HG03066 (cell line): ENCODE results near the gene CHAMP1.
A peak's percentile ranks its signal among the peaks of the same experiment; 100 is the strongest.

ENCODE experiments used
- ATAC-seq: cut with Tn5 transposase; IDR thresholded peaks from one replicate; pipeline ENCODE4 v1.9.1; 2021; ENCODE audit warnings: low read depth; ENCODE audit not compliant: unreplicated experiment

The CHAMP1 gene, protein sequence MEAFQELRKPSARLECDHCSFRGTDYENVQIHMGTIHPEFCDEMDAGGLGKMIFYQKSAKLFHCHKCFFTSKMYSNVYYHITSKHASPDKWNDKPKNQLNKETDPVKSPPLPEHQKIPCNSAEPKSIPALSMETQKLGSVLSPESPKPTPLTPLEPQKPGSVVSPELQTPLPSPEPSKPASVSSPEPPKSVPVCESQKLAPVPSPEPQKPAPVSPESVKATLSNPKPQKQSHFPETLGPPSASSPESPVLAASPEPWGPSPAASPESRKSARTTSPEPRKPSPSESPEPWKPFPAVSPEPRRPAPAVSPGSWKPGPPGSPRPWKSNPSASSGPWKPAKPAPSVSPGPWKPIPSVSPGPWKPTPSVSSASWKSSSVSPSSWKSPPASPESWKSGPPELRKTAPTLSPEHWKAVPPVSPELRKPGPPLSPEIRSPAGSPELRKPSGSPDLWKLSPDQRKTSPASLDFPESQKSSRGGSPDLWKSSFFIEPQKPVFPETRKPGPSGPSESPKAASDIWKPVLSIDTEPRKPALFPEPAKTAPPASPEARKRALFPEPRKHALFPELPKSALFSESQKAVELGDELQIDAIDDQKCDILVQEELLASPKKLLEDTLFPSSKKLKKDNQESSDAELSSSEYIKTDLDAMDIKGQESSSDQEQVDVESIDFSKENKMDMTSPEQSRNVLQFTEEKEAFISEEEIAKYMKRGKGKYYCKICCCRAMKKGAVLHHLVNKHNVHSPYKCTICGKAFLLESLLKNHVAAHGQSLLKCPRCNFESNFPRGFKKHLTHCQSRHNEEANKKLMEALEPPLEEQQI

DNA sequence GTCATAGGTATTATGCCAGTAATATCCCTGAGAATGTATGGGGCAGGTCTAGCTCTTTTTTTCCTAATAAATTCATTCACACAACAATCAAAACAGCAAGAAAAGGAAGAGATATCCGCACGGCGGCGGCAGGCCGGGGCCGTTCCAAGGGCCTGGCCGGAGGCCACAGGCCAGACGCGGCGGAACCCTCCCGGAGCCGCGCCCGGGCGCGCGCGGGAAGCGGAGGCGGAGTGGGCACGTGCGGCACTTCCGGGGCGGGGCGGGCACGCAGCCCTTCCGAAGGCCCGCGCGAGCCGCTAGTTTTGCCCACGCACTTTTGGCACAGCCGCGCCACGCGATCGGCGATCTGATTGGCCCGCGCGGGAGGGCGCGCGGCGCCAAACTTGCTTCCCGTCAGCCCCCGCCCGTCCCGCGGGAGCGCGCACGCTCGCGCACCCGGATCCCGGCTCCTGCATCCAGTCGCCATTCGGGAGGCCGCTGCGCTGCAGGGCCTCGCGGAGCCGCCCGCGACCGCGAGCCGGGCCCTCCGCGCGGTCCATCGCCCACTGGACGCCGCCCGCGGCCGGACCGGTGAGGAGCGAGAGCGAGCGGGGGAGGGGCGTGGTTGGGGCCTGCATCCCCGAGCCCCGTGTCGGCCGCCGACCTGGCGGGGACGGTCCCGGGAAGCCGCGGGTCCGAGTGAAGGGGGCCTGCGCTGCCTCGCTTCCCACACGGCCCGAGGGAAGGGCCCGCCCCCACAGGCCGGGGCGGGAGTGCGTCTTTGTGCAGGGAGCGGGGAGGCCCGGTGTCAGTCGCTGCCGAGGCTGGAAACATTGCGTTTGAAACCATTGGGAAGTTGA is at the start of gene CHAMP1:
Gene CHAMP1 (plus strand): TSS at position 430 of the 839 bp plus-strand sequence. CDS start 9,340 bp downstream, outside the sequence.
- ATAC-seq = peak; percentile 80

DNA sequence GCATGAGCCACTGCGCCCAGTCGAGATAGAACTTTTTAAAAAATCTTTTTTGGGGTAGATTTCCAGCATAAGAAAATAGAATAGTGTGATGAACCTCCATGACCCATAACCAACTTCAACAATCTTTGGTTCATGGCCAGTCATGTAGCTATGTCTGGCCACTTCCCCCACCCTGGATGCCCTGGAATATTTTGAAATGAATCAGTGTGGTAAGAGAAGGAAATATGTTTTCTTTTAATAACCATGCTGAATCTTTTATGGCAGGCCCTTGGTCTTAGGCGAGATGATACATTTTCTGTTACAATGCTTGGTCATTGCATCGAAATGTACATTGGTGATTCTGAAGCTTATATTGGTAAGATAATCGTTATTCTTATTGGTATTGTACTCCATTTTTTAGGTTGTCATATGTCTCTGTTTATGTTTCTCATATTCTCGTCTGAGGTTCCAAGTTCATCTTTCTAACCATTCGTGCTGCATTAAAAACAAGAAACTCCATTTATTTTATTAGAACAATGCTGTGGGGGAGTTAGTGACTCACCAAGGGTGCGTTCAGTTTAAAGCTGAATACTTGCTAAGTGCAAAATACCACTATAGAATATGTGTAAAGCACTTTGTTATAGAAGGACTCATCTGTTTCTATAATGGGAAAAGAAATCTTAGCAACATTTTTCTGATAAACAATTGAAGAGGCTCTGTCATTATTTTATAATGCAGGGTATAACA is 49.3 kb upstream of the CHAMP1 start:
- ATAC-seq = no peak

DNA sequence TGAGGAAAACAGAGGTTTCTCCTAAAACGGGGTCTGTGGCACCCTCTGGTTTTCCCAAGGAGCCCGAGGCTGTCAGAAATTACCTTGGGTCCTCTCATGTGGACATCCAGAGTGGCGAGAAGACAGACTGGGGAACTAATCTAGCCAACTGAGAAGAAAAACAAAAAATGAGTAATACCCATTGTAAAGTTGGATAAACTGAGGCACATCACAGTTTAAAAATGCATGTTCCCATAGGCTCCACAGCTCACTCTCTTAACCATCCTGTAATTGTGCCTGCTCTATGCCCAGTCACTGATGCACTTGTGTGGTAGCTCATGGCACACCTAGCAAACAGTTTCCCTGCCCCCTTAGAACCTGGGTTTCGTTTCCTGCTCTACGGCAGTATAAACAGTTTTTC is 48.1 kb upstream of the CHAMP1 start:
- ATAC-seq = no peak

DNA sequence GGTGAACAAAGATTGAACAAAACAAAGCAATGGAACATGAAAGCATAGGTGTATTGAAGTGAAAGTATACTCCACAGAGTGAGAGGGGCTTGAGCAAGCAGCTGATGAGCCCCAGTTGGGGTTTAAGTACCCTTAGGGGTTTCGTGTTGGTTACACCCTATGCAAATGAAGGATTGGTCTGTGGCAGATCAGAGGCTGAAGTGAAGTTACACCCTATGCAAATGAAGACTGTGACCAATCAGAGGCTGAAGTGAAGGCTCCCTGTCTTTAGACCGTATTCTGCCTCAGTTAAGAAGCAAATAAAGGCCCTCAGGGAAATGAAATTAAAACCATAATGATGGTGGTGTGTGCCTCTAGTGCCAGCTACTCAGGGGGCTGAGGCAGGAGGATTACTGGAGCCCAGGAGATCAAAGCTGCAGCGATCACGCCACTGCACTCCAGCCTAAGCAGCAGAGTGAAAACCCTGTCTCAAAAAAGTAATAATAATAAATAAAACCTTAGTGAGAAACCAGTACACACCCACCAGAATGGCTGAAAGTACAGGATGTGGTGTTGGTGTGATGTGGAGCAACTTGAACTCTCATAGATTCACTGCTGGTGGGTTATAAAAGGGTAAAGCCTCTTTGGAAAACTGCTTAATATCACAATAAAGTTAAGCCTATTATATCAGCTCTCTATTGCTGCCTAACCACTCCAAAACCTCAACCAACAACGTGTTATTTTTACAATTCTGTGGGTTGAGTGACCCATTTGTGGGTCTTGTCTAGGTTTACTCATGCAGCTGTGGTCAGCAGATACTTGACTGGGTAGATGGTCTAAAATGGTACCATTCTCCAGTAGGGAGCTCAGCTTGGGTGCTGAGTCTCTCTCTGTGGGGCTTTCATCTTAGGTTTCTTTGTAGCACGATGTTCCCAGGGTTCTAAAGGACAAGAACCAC is 45.7 kb upstream of the CHAMP1 start:
- ATAC-seq = no peak

DNA sequence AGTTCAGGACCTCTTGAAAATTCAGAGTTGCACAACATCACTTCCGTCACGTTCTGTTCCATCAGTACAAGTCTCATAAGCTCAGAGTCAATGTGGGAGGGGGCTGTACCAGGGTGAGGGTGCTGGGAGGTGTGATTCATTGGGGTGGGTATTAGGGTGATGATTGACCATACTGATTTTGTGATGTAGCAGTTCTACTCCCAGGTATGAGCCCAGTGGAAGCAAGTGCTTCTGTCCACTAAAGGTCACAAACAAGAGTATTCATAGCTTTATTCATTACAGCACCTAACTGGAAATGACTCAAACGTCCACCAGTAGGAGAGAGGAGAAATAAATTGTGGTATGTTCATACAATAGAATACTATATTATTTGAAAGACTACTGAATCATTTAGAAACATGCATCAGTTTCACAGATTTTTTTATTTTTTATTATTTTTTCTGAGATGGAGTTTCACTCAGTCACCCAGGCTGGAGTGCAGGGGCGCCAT is 45.0 kb upstream of the CHAMP1 start:
- ATAC-seq = no peak

DNA sequence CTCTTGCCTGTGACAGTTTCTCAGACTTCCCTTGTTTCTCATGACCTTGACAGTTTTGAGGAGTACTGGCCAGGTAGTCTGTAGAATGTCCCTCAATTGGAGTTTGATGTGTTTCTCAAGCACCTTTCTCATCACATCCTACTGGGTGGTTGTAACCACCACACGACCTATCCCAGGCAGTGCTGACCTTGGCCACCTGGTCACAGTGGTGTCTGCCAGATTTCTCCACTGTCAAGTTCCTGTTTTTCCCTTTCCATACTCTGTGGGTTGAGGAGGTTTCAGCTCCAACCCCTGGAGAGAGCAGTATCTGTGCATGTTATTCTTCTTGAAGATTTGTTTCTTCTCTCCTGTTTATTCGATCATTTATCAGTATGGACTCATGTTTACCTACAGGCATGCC is 41.3 kb upstream of the CHAMP1 start:
- ATAC-seq = no peak

DNA sequence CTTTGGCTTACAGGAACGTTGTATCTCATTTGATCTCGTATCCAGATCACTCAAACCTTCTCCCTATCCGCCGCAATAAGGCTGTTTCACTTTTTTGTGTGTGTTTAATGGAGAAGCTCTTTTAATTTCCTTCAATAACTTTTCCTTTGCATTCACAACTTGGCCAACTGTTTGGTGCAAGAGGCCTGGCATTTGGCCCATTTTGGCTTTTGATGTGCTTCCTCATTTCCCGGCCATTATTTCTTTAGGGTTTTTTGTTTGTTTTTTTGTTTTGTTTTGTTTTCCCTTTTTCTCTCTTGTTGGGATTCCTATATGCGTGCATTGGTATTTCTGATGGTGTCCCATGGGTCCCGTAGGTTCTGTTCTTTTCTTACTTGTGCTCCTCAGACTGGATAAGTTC is 39.0 kb upstream of the CHAMP1 start:
- ATAC-seq = no peak

DNA sequence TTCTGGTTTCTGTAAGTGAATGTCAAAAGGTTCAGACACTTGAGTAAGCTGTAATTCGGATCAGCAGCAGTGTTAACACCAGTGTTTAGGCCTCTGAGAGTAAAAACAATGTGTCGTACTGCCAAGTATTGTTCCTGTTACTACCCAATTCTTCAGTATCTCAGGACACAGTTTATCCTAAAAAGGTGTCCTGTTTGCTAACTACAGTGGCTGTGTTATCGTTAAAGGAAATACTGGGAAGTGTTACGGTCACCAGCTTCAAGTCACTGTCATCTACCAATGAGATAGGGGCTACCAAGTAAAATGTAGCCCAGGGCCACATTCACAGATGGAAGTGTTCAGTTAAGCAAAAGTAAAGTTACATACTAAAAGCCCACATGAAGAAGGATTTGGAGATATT is 35.2 kb upstream of the CHAMP1 start:
- ATAC-seq = no peak

DNA sequence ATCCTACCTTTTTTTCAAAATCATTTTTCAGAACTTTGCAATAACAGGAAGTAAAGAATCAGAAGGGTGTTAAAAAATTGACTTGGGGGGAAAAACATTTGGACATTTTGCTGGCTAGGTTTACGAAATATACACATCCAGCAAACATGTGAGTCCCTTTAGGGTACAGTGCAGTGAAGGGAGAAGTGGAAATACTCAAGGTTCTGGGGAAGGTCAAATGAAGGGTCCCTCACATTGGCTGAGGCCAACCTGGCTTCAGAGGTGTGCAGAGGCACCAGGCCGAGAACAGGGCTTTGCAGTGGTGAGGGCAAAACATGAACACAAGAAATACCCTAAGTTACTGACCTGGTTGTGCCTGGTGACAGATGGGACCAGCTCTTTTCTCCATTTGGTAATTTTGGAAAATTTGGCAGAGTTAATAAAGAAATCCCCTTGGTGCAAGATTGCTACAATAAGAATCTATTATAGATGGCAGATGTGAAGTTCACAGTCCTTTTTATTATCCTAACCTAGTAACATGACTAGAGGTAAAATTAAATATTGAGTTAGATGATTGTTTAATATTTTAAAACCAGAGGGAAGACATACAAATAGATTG is 34.4 kb upstream of the CHAMP1 start:
- ATAC-seq = no peak

DNA sequence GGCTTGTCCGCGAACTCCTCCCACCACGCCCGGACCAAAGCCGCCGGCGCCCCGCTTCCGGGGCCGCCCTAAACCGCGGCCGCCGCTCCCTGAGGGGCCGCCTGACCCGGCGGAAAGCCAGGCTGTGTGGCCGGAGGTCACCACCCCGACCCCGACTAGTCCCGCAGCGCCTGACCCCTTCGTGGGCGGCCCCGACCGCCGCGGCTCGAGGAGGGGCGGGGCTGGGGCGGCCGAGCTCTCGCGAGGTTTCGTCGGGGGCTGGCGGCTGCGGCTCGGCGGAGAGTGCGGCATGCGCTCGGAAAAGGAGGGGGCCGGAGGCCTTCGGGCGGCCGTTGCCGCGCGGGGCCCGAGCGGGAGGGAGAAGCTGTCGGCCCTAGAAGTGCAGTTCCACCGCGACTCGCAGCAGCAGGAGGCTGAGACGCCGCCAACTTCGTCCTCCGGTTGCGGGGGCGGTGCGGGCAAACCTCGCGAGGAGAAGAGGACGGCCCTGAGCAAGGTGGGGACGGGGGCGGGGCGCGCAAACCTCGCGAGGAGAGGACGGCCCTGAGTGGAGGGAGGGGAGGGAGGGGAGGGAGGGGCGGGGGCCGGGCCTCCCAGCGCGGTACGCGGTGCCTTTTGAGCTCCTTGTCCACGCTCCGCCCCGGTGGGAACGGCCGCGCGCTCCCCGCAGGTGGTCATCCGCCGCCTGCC is 32.8 kb upstream of the CHAMP1 start, which contains the start of gene UPF3A:
Gene UPF3A (plus strand): TSS at position 251 of the 690 bp plus-strand sequence. CDS start 39 bp downstream, at position 290.
- ATAC-seq = peak; percentile 61

DNA sequence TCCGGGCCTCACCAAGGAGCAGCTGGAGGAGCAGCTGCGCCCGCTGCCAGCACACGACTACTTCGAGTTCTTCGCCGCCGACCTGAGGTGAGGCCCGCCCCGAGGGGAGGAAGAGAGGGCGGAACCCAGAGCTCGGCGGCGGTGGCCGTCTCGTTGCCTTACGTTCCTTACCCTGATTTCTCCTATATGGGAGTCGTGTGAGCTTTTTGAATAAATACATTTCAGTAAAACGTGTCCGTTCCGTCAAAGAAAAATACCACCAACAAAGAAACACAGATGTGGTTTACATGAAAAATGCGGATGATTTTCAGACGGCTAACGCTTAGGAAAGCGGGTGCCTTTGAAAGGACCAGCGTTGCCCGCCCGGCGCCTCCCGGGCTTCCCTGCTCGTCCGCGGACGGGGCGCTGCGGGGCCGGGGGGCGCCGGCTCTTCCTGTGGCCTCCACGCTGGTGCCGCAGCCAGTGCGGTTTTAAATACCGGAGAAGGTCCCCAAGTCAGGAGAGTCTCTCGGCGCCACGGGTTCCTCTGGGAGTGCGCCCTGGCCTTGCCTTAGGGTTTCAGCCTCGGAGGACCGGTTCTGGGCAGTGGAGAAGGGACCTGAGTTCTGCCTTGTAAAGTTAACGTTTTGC is 32.1 kb upstream of the CHAMP1 start:
- peak; percentile 46 for ATAC-seq

DNA sequence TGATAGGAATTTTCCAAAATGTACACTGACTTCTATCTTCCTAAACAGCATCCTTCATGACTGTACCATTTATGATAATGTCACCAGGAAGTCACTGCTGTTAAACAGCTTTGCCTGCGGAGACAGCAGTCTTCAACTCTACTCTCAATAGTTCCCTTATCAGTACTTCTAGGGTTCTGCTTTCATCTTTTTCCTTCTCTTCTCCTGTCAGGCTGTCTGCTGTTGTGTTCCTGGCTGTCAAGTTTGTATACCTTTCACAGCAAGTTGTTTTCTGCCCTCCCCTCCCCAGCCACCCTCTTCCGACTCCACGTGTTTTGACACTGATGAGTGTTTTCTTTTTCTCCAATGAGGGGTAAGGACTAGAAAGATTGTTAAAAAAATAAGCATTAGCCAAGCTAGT is 30.7 kb upstream of the CHAMP1 start:
- ATAC-seq = no peak

DNA sequence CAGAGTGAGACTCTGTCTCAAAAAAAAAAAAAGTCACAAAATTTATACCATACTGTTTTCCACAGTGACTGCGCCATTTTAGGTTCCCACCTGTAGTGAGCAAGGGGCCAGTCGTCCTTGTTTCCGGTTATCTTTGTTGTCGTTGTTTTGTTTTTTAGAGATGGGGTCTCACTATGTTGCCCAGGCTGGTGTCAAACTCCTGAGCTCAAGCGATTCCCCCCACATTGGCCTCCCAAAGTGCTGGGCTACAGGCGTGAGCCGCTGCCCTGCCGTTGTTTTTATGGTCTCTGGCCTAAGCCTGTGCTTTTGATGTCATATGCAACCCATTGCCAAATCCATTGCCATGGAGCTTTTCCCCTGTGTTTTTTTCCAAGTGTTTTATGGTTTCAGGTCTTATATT is 29.6 kb upstream of the CHAMP1 start:
- no peak for ATAC-seq

DNA sequence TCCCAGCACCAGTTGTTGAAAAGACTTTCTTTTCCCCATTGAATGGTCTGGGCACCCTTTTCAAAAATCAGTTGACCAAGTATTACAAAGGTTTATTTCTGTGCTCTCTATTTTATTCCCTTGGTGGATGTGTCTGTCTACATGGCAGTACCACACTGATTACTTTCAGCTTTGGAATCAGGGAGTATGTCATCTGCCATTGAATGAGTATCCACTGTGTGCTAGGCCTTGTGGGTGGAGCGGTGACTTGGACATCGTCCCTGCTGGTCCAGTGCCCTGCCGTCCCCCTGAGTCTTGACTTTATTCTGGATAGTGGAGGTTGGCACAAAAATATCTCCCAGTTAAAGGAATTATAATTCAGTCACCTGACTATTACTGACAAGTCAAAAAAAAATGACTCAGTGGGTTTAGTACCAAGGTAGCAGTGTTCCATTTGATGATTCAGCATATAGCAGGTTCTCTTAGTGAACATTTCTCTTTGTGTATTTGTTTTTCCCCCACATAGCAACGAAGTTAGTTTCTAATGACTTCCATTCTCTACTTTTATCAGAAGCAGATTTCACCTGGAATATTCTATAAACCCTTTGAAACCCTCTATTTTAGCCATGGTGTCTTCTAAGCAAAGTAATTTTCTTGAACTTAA is 29.0 kb upstream of the CHAMP1 start:
- no peak for ATAC-seq

DNA sequence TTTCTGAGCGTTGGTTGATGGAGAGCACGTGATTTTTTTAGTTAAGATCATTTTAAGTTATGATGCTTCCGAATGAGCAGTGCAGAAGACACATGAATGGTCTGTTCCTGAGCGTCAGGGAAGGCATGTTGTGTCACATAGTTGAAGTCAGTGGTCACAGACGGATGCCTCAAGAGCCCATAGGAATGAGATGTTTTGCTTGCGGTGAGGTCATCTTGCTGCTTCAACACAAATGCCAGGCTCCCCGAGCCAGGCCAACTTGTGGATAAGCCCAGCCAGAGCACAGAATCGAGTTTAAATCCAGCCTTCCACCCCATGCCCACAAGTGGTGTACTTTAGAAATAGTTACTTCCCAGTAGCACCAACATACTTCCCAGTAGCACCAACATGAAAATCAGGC is 27.5 kb upstream of the CHAMP1 start:
- ATAC-seq = no peak

DNA sequence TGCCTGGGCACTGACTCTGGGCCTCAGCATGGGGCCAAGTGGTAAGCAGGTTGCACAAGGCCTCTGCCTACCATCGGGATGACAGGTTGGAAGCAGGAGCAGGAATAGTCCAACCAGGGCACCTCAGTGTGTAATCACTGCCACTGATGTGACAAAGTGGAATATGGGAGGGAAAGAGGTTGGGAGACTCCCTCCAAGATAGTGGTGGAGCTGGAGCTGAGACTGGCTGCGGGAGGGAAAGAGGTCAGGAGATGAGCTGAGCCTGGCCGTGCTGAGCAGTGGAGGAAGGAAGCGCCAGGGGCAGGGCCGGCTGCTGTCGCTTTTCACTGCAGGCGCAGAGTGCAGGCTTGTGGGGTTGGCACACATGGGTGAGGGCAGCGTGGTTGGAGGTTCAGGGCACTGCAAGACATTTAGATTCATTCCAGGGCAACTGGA is 26.1 kb upstream of the CHAMP1 start:
- no peak for ATAC-seq

DNA sequence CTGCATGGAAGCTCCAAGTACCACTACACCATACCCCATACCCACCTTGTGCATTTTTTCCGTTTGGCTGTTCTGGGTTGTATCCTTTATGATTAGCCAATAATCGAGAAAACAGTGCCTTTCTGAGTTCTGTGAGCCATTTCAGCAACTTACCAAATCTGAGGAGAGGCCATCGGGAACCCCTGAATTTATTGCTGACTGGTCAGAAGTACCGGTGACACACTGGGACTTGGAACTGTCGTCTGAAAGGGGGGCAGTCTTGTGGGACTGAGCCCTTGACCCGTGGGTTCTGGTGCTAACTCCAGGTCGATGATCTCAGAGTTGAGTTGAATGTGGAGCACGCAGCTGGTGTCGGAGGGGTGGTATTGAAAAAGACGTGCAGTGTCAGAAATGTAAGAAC is 17.9 kb upstream of the CHAMP1 start:
- no peak for ATAC-seq
